Limb (tissue), 2 donors: ENCODE data around the gene HESX1.

ENCODE experiments used
- DNase-seq, 2 donors: peaks; one replicate each; pipeline ENCODE4 v3.0.0-alpha.2; 2016; ENCODE audit errors: extremely low spot score in 2 of 2

The HESX1 gene

DNA sequence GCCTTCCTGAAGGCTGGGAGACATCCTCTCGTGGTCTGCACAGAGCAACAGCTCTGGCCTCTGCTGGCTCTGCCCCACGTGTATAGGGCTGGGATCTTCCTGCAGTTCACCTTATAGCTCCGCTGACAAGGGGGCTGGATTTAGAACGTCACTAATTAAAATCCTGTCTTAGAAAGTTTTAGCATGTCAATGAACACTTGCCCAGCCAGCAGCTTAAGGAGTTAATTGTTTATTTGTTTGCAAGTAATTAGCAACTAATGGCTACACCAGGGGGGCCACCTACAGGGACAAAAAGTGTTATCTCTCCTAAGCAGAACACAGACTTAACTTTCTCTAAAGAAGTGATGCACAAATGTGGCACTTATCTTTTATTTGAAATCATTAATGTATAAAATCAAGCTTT is at the start of gene HESX1:
TSS of gene HESX1 (minus strand) at position 84 of the 403 bp plus-strand sequence. CDS start at position 24, 60 bp downstream.
- no peak for DNase-seq

DNA sequence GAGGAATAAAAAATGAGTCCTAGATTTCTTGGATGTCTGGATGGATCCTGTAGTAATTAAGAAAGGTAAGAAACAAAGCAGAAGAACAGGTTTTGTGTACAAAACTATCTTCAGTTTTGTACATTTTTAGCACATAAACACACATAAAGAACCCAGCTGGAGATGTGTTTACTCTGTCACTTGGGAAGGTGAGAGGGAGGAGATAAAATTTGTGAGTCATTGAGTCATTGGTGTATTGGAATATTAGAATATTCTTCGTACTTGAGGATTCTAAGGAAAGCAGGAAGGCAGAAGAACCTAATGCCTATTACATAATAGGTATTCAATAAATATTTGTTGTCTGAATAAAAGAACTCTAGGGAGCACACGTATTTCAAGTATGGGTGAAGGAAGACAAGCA is 45.2 kb upstream of the HESX1 start:
- no peak for DNase-seq

GRCh38 chr3:57234613-57235575 is 35.1 kb upstream of the HESX1 start:
- no peak for DNase-seq

- DNase-seq: no peak
Observed at GRCh38 chr3:57233799-57234198, 34.0 kb upstream of the HESX1 start.

DNA sequence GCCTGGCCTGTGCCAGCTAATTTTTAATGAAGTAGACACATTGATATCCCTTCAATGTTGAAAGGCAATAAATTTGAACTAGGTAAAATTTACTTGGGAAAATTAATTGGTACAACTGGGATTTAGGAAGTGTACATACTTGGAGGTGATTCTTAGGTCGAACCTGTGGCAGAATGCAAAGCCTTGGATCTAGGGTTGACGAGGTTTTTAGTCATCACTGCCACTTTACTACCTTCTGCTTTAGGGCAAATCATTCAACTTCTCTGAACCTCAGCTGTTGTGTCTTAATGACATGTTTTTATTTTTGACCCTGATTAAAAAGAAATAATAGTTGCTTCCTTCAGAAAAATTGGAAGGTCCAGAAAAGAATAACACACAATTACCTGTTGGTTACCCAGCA is 30.2 kb upstream of the HESX1 start:
- no peak for DNase-seq

DNA sequence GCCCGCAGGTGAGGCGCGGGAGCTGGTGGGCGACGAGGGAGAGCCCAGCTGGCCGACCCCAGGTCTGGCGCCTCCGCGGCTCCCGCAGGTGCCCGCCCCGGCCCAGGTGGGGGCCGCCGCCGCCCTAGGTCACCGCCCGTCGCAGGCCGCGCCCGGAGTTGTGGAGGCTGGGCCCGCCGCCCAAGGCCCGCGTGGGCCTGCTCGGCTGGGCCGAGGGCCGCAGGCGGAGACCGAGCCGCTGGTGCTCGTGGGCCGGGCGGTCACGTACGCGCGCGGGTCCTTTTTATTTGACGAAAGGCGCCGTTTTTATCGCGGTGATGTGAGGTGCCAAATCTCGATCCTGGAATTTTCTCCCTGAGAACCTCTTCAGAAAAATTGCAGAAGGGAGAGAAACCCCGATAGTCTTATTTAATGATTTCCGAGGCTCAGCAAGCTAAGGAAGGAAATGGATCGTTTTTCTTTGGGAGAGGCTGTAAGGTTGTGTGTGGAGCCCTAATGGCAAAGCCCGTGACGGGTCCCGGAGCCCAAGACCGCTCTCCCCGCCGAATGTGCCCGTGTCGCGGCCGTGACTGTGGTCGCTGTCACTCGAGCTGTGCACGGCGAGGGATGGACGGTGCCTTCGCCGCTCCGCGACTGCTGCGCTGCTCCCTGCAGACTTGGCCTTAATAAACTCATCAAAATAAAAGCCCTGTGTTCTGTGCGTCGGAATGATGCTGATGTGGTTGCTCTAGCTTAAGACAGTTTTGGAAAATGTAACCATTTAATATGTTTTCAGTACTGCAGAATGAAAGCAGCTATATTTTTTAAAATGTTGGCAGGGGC is 28.4 kb upstream of the HESX1 start:
- DNase-seq: peak; percentile 58 to 64

- DNase-seq: peak; percentile 93 to 97
Observed at GRCh38 chr3:57227204-57227929, 27.6 kb upstream of the HESX1 start, which contains the start of gene APPL1. Gene APPL1, plus strand, starts transcription at chr3:57227729. Its CDS starts 155 bp downstream, at chr3:57227884.

DNA sequence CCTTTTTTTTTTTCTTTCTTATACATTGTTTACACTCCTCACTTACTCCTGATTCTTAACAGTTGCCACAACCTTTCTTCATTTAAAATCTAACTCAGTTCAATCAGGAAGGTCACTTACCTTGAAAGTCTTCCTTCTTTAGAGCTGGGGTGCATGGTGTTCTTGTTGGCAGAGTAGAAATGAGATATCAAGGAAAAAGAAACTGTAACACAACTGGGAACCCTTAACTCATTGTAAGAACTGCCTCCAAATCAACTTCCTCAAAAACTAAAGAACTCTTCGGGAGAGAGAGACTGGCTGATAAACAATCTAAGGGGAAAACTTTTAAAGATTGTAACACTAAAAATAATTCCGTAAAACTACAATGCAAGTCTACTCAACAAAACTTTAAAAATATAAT is 26.4 kb upstream of the HESX1 start:
- DNase-seq: no peak

GRCh38 chr3:57224856-57225255 is 25.1 kb upstream of the HESX1 start:
- DNase-seq: no peak

DNA sequence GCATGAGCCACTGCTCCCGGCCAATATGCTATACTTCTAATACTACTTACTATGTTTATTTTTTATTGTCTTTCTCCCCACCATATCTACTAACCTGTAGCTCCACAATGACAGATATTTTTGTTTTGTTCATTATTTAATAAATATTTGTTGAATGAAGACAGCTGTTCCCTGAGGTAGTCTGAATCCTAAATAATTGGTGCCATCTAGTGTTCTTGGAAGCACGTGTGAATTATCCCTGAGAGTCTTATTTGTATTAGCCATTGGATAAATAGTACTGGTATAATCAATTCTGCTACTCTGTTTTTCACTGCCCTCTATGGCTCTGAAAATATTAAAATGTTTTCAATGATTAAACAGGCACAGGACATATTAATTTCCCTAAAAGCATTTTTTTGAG is 22.1 kb upstream of the HESX1 start:
- DNase-seq: peak in 1 of 2 donors; percentile 43

DNA sequence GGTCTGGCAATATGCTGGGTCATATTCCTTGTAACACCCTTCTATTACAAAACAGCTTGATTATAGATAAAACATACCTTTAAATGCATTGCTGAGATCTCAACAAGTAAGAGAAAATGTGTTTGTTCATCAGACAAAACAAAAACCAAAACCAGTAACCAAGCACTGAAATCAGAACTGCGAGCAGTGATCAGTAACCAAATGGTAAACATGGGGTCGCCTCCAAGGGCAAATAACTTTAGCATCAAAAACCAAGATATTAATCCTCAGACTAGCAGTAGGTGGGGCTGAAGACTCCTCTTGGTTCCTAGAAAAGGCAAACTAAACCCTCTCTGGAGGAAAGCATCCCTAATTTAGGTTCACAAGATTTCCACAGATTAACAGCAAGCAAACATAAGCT is 6.6 kb upstream of the HESX1 start:
- no peak for DNase-seq

- no peak for DNase-seq
Observed at GRCh38 chr3:57194641-57195040, 5.1 kb downstream of the HESX1 start.

DNA sequence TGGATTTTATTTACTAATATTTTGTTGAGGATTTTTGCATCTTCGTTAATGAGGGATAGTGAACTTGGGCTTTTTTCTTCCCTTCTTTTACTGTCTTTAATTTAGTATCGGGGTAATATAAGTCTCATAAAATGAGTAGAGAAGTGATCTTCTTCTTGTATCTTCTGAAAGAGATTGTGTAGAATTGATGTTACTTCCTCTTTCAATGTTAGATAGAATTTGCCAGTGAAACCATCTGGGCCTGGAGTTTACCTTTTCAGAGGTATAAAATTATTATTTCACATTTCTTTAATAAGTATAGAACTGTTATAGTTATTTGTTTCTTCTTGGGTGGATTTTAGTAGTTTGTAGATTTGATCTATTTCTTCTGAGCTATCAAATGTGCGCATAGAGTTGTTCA is 7.8 kb downstream of the HESX1 start:
- DNase-seq: no peak

- DNase-seq: no peak
Observed at GRCh38 chr3:57184526-57184925, 15.3 kb downstream of the HESX1 start.

- no peak for DNase-seq
Observed at GRCh38 chr3:57179580-57180410, 20.0 kb downstream of the HESX1 start.

GRCh38 chr3:57176045-57176444 is 23.7 kb downstream of the HESX1 start:
- no peak for DNase-seq

GRCh38 chr3:57173687-57174086 is 26.1 kb downstream of the HESX1 start:
- DNase-seq: no peak

GRCh38 chr3:57170946-57171345 is 28.8 kb downstream of the HESX1 start:
- DNase-seq: no peak

GRCh38 chr3:57169872-57170623 is 29.7 kb downstream of the HESX1 start:
- DNase-seq: peak; percentile 85 to 90

DNA sequence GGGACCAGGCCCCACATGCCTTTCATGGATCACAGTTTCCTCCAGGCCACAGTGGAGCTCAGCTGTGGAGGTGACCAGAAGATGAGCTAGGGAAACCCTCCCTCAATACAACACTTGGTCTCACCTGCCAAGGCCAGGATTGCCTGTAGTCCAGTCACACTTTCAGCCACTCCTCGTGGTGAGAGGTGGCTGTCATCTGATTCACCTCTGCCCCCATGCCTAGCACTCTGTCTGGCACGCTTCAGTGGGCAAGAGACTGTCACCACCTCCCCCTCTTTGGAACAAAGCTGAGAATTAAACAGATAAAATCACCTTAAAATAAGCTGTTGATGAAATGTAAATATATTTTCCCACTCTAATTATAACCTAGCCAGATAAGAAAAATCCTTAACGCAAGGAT is 30.7 kb downstream of the HESX1 start:
- DNase-seq: no peak
